Measurements from ENCODE around the gene GXYLT1. TPM values are rescaled to one million over a fixed set of nuclear protein-coding genes. Genes with fewer than 3 reads are reported as not detected.
A peak's percentile ranks its signal among the peaks of the same experiment; 100 is the strongest.

The GXYLT1 gene
- total RNA-seq, 1 donor: 9.8 TPM

DNA sequence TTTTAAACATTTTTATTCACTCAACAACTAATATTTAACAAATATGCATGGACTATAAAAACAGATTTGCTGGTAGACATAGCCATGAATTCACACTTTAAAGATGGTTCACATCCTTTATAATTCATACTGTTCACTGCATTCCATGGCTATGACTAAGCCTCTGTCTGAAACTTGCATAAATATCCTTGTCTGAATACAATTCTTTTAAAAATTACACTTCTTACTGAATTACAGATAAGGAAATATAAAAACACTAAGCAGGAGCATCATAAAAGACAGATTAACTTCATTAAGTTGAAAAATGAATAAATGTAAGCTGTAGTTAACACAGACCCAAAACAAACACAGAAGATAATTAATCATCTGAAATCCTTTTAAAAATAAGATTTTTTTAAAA lies 53.8 kb downstream of the GXYLT1 start:
- H3K4me3 ChIP-seq (ENCODE audit: low read depth, low read length): no peak overlapping the region
- no peak for TF ChIP-seq CTCF (IDR thresholded peaks at IDR 0.05; ENCODE audit: insufficient read depth, low read length)
- DNase-seq (ENCODE audit: low read depth): peak; percentile 81

GRCh38 chr12:42086031-42086430 lies 58.6 kb downstream of the GXYLT1 start:
- H3K4me3 ChIP-seq (ENCODE audit: low read depth, low read length): no peak overlapping the region
- TF ChIP-seq CTCF (IDR thresholded peaks at IDR 0.05; ENCODE audit: insufficient read depth, low read length): no peak
- peak; percentile 41 for DNase-seq (ENCODE audit: low read depth)

- TF ChIP-seq CTCF (IDR thresholded peaks at IDR 0.05; ENCODE audit: insufficient read depth, low read length): no peak
- no peak overlapping the region for H3K4me3 ChIP-seq (ENCODE audit: low read depth, low read length)
- no peak for DNase-seq (ENCODE audit: low read depth)
Measured at GRCh38 chr12:42085594-42085993, 59.1 kb downstream of the GXYLT1 start.

- no peak for TF ChIP-seq CTCF (IDR thresholded peaks at IDR 0.05; ENCODE audit: insufficient read depth, low read length)
- no peak overlapping the region for H3K4me3 ChIP-seq (ENCODE audit: low read depth, low read length)
- no peak for DNase-seq (ENCODE audit: low read depth)
Measured at GRCh38 chr12:42084522-42084921, 60.2 kb downstream of the GXYLT1 start.

DNA sequence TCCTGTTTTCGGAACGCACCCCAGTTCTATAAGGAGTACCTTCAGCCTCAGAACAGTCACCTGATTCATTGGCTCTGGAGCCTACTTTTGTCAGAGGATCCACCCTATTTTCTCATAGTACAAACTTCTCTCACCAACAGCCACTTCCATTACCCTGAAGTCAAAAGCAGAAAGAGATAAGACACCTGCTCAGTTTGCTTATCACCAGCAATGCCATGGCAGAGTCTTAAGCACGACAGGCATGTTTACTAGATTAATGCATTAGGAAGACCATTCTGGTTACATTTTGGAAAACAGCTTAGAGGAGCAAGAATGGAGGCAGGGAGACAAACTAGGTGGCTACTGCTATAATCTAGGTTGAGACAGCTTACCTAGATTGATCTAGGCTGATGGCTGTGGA lies 67.7 kb downstream of the GXYLT1 start:
- no peak overlapping the region for H3K4me3 ChIP-seq (ENCODE audit: low read depth, low read length)
- DNase-seq (ENCODE audit: low read depth): no peak
- no peak for TF ChIP-seq CTCF (IDR thresholded peaks at IDR 0.05; ENCODE audit: insufficient read depth, low read length)

- DNase-seq (ENCODE audit: low read depth): peak; percentile 14
- TF ChIP-seq CTCF (IDR thresholded peaks at IDR 0.05; ENCODE audit: insufficient read depth, low read length): no peak
- no peak overlapping the region for H3K4me3 ChIP-seq (ENCODE audit: low read depth, low read length)
Measured at GRCh38 chr12:42070036-42070435, 74.6 kb downstream of the GXYLT1 start.

GRCh38 chr12:42059127-42059526 lies 85.5 kb downstream of the GXYLT1 start:
- no peak for TF ChIP-seq CTCF (IDR thresholded peaks at IDR 0.05; ENCODE audit: insufficient read depth, low read length)
- H3K4me3 ChIP-seq (ENCODE audit: low read depth, low read length): no peak overlapping the region
- DNase-seq (ENCODE audit: low read depth): no peak

All from fibroblast of the aortic adventitia (primary cell).